K562 (cell line): ENCODE results near the gene SCUBE2. TPM values are rescaled to one million over a fixed set of nuclear protein-coding genes. Genes with fewer than 3 reads are reported as not detected.

ENCODE experiments used
- ARID1B ChIP-seq: fragments of 450-650 bp; IDR thresholded peaks from 2 replicates; pipeline ENCODE4 v1.6.1; 2016; ENCODE audit warnings: antibody characterized with exemption, mild to moderate bottlenecking, inconsistent platforms
- GTF2B ChIP-seq: IDR thresholded peaks from 2 replicates; pipeline ENCODE4 v1.6.1; 2011; ENCODE audit not compliant: insufficient read length; ENCODE audit errors: extremely low read depth
- HDGF ChIP-seq: fragments of 450-650 bp; IDR thresholded peaks from 2 replicates; pipeline ENCODE4 v1.6.1; 2016
- KDM1A ChIP-seq, 2 experiments: fragments of 450-650 bp; IDR thresholded peaks; 2 replicates each; pipeline ENCODE4 v1.6.1; 2016; ENCODE audit warnings: mild to moderate bottlenecking in 2 of 2
- KHSRP ChIP-seq: fragments of 450-650 bp; IDR thresholded peaks from 2 replicates; pipeline ENCODE4 v1.6.1; 2017
- KLF6 ChIP-seq: fragments of 250-450 bp; sonication (Bioruptor Pico); IDR thresholded peaks from 2 replicates; pipeline ENCODE4 v1.4.0; 2020; ENCODE audit warnings: mild to moderate bottlenecking, moderate library complexity, borderline replicate concordance
- MYC ChIP-seq, 2 experiments: fragments of 250-450 bp in 1 of 2; sonication (Bioruptor Pico) in 1 of 2; IDR thresholded peaks; 2 replicates each; pipeline versions ENCODE4 v1.5.1 to v1.6.1; 2012 to 2021; ENCODE audit warnings: low read depth in 2 of 2, borderline replicate concordance in 1 of 2, improper control_type of control experiment in 1 of 2, low read length in 1 of 2, mild to moderate bottlenecking in 1 of 2, moderate library complexity in 1 of 2
- NCOR1 ChIP-seq: fragments of 450-650 bp; IDR thresholded peaks from 2 replicates; pipeline ENCODE4 v1.6.1; 2016; ENCODE audit warnings: mild to moderate bottlenecking, moderate library complexity
- NFIC ChIP-seq: fragments of 450-650 bp; IDR thresholded peaks from 2 replicates; pipeline ENCODE4 v1.6.1; 2017; ENCODE audit warnings: mild to moderate bottlenecking, inconsistent platforms
- PHB2 ChIP-seq: fragments of 450-650 bp; IDR thresholded peaks from 2 replicates; pipeline ENCODE4 v1.6.1; 2017; ENCODE audit warnings: low read depth
- SMARCA4 ChIP-seq: fragments of 450-650 bp; IDR thresholded peaks from 2 replicates; pipeline ENCODE4 v1.6.1; 2016
- SNIP1 ChIP-seq: fragments of 450-650 bp; IDR thresholded peaks from 2 replicates; pipeline ENCODE4 v1.7.1; 2017; ENCODE audit warnings: low read depth, mild to moderate bottlenecking
- SRSF9 ChIP-seq: fragments of 200-400 bp; formaldehyde crosslinking; IDR thresholded peaks from 2 replicates; pipeline ENCODE4 v1.6.1; 2017; ENCODE audit warnings: low read depth, low read length, borderline replicate concordance
- TAF1 ChIP-seq: IDR thresholded peaks from 2 replicates; pipeline ENCODE4 v1.6.1; 2011; ENCODE audit warnings: mild to moderate bottlenecking, low read length, moderate library complexity; ENCODE audit not compliant: insufficient read depth, control insufficient read depth, severe bottlenecking; ENCODE audit errors: extremely low read depth
- TCF3 ChIP-seq: sonication (generic); formaldehyde crosslinking; IDR thresholded peaks from 2 replicates; pipeline ENCODE4 v1.4.0; 2020; ENCODE audit warnings: mild to moderate bottlenecking, missing genetic modification reagents
- TEAD4 ChIP-seq, 2 experiments: sonication (generic) in 1 of 2; formaldehyde crosslinking in 1 of 2; IDR thresholded peaks; 2 replicates each; pipeline versions ENCODE4 v1.6.1 to v1.8.0; 2012 to 2022; ENCODE audit warnings: borderline replicate concordance in 1 of 2, inconsistent platforms in 1 of 2, low read length in 1 of 2, mild to moderate bottlenecking in 1 of 2, missing genetic modification reagents in 1 of 2
- U2AF1 ChIP-seq: fragments of 200-400 bp; formaldehyde crosslinking; optimal IDR thresholded peaks from 2 replicates; pipeline ENCODE3; 2017; ENCODE audit warnings: mild to moderate bottlenecking, low read depth, low read length, moderate library complexity
- UBTF ChIP-seq, 2 experiments: IDR thresholded peaks; 2 replicates each; pipeline ENCODE4 v1.6.1; 2012; ENCODE audit warnings: improper control_type of control experiment in 2 of 2, low read depth in 2 of 2, low read length in 2 of 2, borderline replicate concordance in 1 of 2
- ZNF764 ChIP-seq: fragments of 250-450 bp; sonication (Bioruptor Pico); IDR thresholded peaks from 2 replicates; pipeline ENCODE4 v1.4.0; 2020; ENCODE audit warnings: low read depth, mild to moderate bottlenecking, moderate library complexity
- polyA plus RNA-seq, 8 experiments: library from polyadenylated mRNA; depleted of rRNA in 4 of 8; stranded (reverse) in 5 of 8; unstranded in 3 of 8; fragments of >200 nt; fragmentation: Nextera tagmentation in 2 of 8; fragmentation: Illumina TruSeq in 1 of 8; extraction: Ambion mirVana in 2 of 8; extraction: Trizol in 1 of 8; gene quantifications; 2 replicates each; pipeline versions ENCODE4 v1.2.1 to v1.2.3, GENCODE V29; 2011 to 2014; ENCODE audit warnings: inconsistent platforms in 1 of 8, missing spikeins in 1 of 8
- total RNA-seq, 7 experiments: library from RNA; depleted of rRNA in 6 of 7; stranded (reverse); fragments of >200 nt in 6 of 7; fragmentation: Illumina TruSeq in 2 of 7; extraction: Trizol in 2 of 7; gene quantifications; 2 replicates each; pipeline versions ENCODE4 v1.2.1 to v1.2.3, GENCODE V29; 2011 to 2021; ENCODE audit warnings: low replicate concordance in 1 of 7
- TF ChIP-seq, protein P1 (sequence below): sonication (generic); formaldehyde crosslinking; IDR thresholded peaks from 2 replicates; pipeline ENCODE4 v1.8.1; 2023; ENCODE audit warnings: mild to moderate bottlenecking, missing genetic modification reagents
- TF ChIP-seq, protein P2 (sequence below): fragments of 250-450 bp; sonication (Bioruptor Pico); IDR thresholded peaks from 2 replicates; pipeline ENCODE4 v1.8.0; 2022; ENCODE audit warnings: moderate library complexity, mild to moderate bottlenecking, inconsistent platforms
- TF ChIP-seq, protein P3 (sequence below): sonication (generic); formaldehyde crosslinking; IDR thresholded peaks from 2 replicates; pipeline ENCODE4 v1.8.1; 2023; ENCODE audit warnings: mild to moderate bottlenecking, missing genetic modification reagents, moderate library complexity

Gene SCUBE2
- total and polyA plus RNA-seq, 9 of the 15 experiments (the other 6 are each of a cell fraction or from before 2014, with no cell fraction given), result 0.06 to 0.40 (median 0.07) TPM; not detected in 6

DNA sequence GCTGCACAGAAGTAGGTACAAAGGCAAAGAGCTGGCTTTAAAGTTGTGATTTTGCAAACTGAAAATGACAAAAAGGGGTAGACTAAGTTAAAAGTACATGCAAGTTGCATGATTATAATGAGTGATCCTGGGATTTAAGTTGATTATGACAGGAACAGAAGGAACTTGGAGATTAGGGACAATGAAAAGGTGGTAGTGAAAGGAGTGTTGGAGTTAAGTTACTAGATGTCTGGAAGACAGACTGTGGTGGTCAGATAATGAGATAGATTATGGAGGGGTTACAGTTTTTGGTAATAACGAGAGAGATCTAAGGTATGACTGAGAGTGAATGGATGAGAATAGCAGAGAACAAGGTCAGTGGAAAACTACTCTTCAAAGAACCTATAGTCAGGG is 119.5 kb downstream of the SCUBE2 start (continued):
- TF ChIP-seq, protein P1, sequence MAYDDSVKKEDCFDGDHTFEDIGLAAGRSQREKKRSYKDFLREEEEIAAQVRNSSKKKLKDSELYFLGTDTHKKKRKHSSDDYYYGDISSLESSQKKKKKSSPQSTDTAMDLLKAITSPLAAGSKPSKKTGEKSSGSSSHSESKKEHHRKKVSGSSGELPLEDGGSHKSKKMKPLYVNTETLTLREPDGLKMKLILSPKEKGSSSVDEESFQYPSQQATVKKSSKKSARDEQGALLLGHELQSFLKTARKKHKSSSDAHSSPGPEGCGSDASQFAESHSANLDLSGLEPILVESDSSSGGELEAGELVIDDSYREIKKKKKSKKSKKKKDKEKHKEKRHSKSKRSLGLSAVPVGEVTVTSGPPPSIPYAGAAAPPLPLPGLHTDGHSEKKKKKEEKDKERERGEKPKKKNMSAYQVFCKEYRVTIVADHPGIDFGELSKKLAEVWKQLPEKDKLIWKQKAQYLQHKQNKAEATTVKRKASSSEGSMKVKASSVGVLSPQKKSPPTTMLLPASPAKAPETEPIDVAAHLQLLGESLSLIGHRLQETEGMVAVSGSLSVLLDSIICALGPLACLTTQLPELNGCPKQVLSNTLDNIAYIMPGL (CRISPR knock-in tag), result no peak
- TF ChIP-seq SNIP1 (no peak), ZNF764 (CRISPR knock-in tag) (no peak), SRSF9 (no peak), ARID1B (peak; percentile 72), NCOR1 (peak; percentile 72), TAF1 (no peak), TEAD4 (IDR thresholded peaks at IDR 0.05; ENCODE audit: low read length) (peak; percentile 72), TEAD4 (CRISPR knock-in tag; IDR thresholded peaks at IDR 0.05; ENCODE audit: borderline replicate concordance) (no peak), KHSRP (no peak), U2AF1 (no peak), PHB2 (peak; percentile 27; the same call in 1 of the 2 replicates), MYC (IDR thresholded peaks at IDR 0.05; ENCODE audit: low read depth, low read length) (no peak), MYC (CRISPR knock-in tag; IDR thresholded peaks at IDR 0.05; ENCODE audit: borderline replicate concordance, low read depth) (no peak), UBTF (IDR thresholded peaks at IDR 0.05; ENCODE audit: borderline replicate concordance in 1 of 2, low read depth in 2 of 2, low read length in 2 of 2) (no peak), HDGF (no peak), SMARCA4 (0 out of 2 replicates have a peak, but pooled peaks have one; percentile 15), KLF6 (CRISPR knock-in tag) (no peak), TCF3 (CRISPR knock-in tag) (peak; percentile 66), KDM1A (IDR thresholded peaks at IDR 0.05) (peak; percentile 29 to 48; a peak in 2 of 4 replicates), GTF2B (no peak), NFIC (no peak)
- TF ChIP-seq, protein P2, sequence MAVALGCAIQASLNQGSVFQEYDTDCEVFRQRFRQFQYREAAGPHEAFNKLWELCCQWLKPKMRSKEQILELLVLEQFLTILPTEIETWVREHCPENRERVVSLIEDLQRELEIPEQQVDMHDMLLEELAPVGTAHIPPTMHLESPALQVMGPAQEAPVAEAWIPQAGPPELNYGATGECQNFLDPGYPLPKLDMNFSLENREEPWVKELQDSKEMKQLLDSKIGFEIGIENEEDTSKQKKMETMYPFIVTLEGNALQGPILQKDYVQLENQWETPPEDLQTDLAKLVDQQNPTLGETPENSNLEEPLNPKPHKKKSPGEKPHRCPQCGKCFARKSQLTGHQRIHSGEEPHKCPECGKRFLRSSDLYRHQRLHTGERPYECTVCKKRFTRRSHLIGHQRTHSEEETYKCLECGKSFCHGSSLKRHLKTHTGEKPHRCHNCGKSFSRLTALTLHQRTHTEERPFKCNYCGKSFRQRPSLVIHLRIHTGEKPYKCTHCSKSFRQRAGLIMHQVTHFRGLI (CRISPR knock-in tag), result no peak
- TF ChIP-seq, protein P3, sequence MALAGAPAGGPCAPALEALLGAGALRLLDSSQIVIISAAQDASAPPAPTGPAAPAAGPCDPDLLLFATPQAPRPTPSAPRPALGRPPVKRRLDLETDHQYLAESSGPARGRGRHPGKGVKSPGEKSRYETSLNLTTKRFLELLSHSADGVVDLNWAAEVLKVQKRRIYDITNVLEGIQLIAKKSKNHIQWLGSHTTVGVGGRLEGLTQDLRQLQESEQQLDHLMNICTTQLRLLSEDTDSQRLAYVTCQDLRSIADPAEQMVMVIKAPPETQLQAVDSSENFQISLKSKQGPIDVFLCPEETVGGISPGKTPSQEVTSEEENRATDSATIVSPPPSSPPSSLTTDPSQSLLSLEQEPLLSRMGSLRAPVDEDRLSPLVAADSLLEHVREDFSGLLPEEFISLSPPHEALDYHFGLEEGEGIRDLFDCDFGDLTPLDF (CRISPR knock-in tag), result no peak
